HepG2 (cell line): ENCODE measurements around the gene FAF1.

Experiments
- AGO2 ChIP-seq: fragments of 200-400 bp; formaldehyde crosslinking; optimal IDR thresholded peaks from 2 replicates; pipeline ENCODE3; 2017; ENCODE audit warnings: mild to moderate bottlenecking, low read depth, low read length, moderate library complexity
- ASH2L ChIP-seq: fragments of 300-600, 200-600 bp; sonication (generic); IDR thresholded peaks from 2 replicates; pipeline ENCODE4 v1.7.0; 2017; ENCODE audit warnings: low read depth, mild to moderate bottlenecking, moderate library complexity, mixed read lengths, low read length; ENCODE audit not compliant: insufficient read length
- DBP ChIP-seq: sonication (generic); formaldehyde crosslinking; IDR thresholded peaks from 2 replicates; pipeline ENCODE4 v1.4.0; 2020; ENCODE audit warnings: missing genetic modification reagents; ENCODE audit errors: not compliant biosample characterization
- EZH2 ChIP-seq: conservative IDR thresholded peaks from 2 replicates; pipeline ENCODE4 v1.6.1; 2012; ENCODE audit warnings: mild to moderate bottlenecking, low read depth, low read length, moderate library complexity
- REPIN1 ChIP-seq: sonication (generic); formaldehyde crosslinking; IDR thresholded peaks from 2 replicates; pipeline ENCODE4 v1.8.0; 2022; ENCODE audit warnings: missing genetic modification reagents, low read depth, mild to moderate bottlenecking, borderline replicate concordance
- ZNF784 ChIP-seq: sonication (generic); formaldehyde crosslinking; IDR thresholded peaks from 2 replicates; pipeline ENCODE4 v1.5.1; 2020; ENCODE audit warnings: missing genetic modification reagents, mild to moderate bottlenecking, borderline replicate concordance

- TF ChIP-seq REPIN1 (CRISPR knock-in tag), result no peak
- TF ChIP-seq ASH2L, result no peak
- no peak for TF ChIP-seq EZH2
- no peak for TF ChIP-seq ZNF784 (CRISPR knock-in tag)
- TF ChIP-seq DBP, result no peak
- no peak for TF ChIP-seq AGO2
Measured at GRCh38 chr1:50930965-50931737, 28.9 kb downstream of the FAF1 start.
